Type B pancreatic cell (in vitro differentiated cells): ENCODE measurements around the gene YTHDF1. TPM values are rescaled to one million over a fixed set of nuclear protein-coding genes. Genes with fewer than 3 reads are reported as not detected.
A peak's percentile ranks its signal among the peaks of the same experiment; 100 is the strongest.

Experiments used
- DNase-seq: peaks from one replicate; pipeline ENCODE4 v3.0.0; 2021; ENCODE audit warnings: mixed read lengths; ENCODE audit not compliant: unreplicated experiment; ENCODE audit errors: extremely low spot score
- H3K27ac Mint-ChIP-seq: 2 replicates; pipeline ENCODE4 v1.8.0; 2021; ENCODE audit warnings: mild to moderate bottlenecking, mixed read lengths
- H3K27me3 Mint-ChIP-seq: 2 replicates; pipeline ENCODE4 v1.8.0; 2021; ENCODE audit warnings: mixed read lengths
- H3K36me3 Mint-ChIP-seq: 2 replicates; pipeline ENCODE4 v1.8.0; 2021; ENCODE audit warnings: mixed read lengths
- H3K4me1 Mint-ChIP-seq: one replicate; pipeline ENCODE4 v1.8.0; 2021; ENCODE audit warnings: mixed read lengths; ENCODE audit not compliant: unreplicated experiment
- H3K4me3 Mint-ChIP-seq: 2 replicates; pipeline ENCODE4 v1.8.0; 2021; ENCODE audit warnings: mild to moderate bottlenecking, mixed read lengths
- H3K9me3 Mint-ChIP-seq: 2 replicates; pipeline ENCODE4 v1.8.0; 2021; ENCODE audit warnings: mixed read lengths
- total RNA-seq: library from RNA; stranded (reverse); gene quantifications from 2 replicates; pipeline ENCODE4 v1.2.1, GENCODE V29; 2021; ENCODE audit warnings: low replicate concordance
- TF ChIP-seq, protein P1 (sequence below): fragments of 200-600 bp; sonication (generic); conservative IDR thresholded peaks from 2 replicates; pipeline ENCODE4 v1.5.0; 2021; ENCODE audit warnings: antibody characterized with exemption, mild to moderate bottlenecking

YTHDF1 gene
- total RNA-seq, 1 donor from 2014 or later: 50.4 TPM

DNA sequence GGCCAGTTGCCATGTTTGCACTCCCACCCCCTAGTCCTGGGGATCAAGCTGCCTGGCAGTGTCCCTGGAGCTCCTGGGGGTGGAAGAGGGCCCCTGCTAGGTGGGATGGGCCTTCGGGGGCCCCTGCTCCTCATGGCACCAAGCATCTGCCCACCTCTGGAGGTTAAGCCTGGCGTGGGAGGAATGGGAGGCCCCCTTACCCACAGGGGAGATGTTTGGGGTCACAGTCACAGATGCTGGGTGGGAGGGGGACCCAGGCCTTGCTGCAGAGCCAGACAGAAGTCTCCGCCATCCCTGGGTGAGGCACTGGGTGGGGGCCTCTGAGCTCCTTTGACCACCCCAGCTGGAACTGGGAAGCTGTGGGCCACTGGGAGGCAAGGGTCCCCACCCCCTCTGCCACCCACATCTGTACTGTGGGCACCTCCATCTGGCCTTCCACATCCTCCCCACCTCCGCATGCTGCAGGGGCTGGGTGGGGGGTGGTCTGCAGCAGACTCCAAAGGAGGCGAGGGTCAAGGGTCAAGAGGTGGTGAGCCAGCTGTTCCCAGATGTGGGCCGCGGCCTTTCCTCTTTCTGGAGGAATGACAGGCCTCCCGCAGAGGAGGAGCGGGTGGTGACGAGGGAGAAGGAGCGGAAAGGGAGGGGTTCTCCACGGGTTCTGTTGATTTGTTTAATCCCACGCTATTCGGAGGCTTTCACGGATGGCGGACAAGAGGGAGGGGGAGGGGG is 41.5 kb downstream of the YTHDF1 start:
- no peak for DNase-seq
- TF ChIP-seq, protein P1, sequence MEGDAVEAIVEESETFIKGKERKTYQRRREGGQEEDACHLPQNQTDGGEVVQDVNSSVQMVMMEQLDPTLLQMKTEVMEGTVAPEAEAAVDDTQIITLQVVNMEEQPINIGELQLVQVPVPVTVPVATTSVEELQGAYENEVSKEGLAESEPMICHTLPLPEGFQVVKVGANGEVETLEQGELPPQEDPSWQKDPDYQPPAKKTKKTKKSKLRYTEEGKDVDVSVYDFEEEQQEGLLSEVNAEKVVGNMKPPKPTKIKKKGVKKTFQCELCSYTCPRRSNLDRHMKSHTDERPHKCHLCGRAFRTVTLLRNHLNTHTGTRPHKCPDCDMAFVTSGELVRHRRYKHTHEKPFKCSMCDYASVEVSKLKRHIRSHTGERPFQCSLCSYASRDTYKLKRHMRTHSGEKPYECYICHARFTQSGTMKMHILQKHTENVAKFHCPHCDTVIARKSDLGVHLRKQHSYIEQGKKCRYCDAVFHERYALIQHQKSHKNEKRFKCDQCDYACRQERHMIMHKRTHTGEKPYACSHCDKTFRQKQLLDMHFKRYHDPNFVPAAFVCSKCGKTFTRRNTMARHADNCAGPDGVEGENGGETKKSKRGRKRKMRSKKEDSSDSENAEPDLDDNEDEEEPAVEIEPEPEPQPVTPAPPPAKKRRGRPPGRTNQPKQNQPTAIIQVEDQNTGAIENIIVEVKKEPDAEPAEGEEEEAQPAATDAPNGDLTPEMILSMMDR: no peak
- Mint-ChIP-seq H3K4me1 (peaks cover 5% of the 10 kb centered on the region), H3K27me3 (peaks cover 73% of the 10 kb centered on the region), H3K9me3 (no peaks in the 10 kb centered on the region), H3K4me3 (peak overlapping the region; percentile 41), H3K27ac (no peak overlapping the region), H3K36me3 (no peaks in the 10 kb centered on the region)

DNA sequence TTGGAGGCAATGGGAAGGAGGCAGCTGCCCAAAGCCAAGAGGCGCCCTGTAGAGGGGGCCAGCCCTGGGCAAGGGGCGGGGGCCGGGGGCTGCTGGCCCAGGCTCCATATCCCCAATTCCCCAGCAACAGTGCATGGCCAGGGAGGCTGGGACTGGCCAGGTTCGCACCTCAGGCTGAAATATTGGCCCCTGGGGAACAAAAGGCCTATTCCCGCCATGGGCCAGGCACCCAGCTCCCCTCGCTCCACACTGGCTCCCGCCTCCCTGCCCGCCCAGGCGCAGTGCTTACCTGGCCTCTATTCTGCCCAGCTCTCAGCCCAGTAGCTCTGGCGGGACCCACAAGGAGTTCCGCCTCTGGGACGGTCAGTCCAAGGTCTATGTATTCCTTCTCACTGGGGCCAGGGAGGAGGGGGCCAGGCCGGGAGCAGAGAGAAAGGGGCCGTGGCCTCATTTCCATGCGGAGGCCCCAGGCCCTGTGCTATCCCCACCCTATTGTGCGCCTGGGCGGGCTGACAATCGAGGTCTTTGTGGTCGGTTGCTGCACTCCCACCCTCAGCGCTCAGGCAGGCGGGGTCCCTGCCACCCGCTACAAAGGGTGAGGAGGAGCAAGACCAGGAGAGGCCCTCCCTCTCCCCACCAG is 42.3 kb downstream of the YTHDF1 start:
- Mint-ChIP-seq H3K4me1 (peaks cover 4% of the 10 kb centered on the region), H3K27ac (no peak overlapping the region), H3K27me3 (peaks cover 72% of the 10 kb centered on the region)

DNA sequence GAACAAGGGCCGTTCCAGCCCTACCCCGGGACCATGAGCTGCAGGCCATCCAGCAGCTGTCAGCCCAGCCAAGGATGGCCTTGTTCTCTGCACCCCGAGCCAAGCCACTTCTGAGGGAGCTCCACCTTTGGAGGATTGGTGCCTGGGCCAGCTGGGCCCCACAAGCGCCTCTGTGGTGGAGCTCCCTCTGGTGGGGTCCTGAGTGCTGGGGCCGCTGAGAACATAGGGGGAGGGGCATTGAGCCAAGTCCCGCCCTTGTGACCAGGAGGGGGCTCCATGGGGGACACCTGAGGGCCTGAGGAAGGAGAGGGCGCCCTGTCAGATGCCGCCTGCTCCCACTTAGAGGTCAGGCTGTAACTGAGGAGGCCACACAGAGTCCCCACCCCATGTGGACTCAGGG is 43.2 kb downstream of the YTHDF1 start:
- DNase-seq: no peak
- Mint-ChIP-seq H3K27ac (no peak overlapping the region), H3K4me3 (no peak overlapping the region), H3K4me1 (peaks cover 4% of the 10 kb centered on the region), H3K27me3 (peaks cover 69% of the 10 kb centered on the region), H3K9me3 (no peaks in the 10 kb centered on the region), H3K36me3 (no peaks in the 10 kb centered on the region)
- TF ChIP-seq, protein P1: no peak

More for the DNA sequence above, 42.3 kb downstream of the YTHDF1 start:
- H3K9me3 Mint-ChIP-seq: no peaks in the 10 kb centered on the region
- no peaks in the 10 kb centered on the region for H3K36me3 Mint-ChIP-seq
- TF ChIP-seq, protein P1: no peak
- no peak for DNase-seq
- H3K4me3 Mint-ChIP-seq: no peak overlapping the region

DNA sequence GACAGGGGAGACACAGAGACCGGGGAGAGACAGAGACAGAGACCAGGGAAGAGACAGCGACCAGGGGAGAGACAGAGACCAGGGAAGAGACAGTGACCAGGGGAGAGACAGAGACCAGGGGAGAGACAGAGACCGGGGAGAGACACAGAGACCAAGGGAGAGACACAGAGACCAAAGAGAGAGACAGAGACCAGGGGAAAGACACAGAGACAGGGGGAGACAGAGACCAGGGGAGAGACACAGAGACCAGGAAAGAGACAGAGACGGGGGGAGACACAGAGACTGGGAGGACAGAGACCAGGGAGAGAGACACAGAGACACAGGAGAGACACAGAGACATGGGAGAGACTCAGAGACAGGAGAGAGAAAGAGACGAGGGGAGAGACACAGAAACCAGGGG is 43.9 kb downstream of the YTHDF1 start:
- Mint-ChIP-seq H3K27me3 (peaks cover 67% of the 10 kb centered on the region), H3K36me3 (no peaks in the 10 kb centered on the region), H3K4me3 (no peak overlapping the region), H3K27ac (no peak overlapping the region), H3K4me1 (peaks cover 4% of the 10 kb centered on the region), H3K9me3 (no peaks in the 10 kb centered on the region)
- TF ChIP-seq, protein P1: no peak
- DNase-seq: no peak

DNA sequence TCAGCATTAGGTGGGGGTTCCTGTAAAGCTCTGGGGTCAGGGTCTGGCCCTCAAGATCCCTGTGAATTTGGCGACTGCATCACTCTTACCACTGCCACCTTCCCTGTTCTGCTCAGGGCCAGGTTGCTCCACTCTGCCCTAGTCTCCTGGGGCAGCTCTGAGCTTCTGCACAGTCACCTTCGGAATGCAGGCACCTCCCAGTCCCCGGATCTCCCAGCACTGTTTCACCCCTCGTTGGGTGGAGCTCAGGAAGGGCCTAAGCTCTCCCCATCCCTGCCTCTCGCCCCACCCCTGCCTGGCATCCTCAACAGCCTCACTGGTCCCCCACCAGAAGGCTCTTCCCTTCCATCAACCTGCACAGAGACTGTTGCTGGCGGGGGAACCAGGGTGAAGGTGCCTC is 46.2 kb downstream of the YTHDF1 start:
- H3K27me3 Mint-ChIP-seq: peaks cover 56% of the 10 kb centered on the region

More for the DNA sequence above, 46.2 kb downstream of the YTHDF1 start:
- H3K9me3 Mint-ChIP-seq: no peaks in the 10 kb centered on the region
- no peak overlapping the region for H3K4me3 Mint-ChIP-seq
- DNase-seq: no peak
- TF ChIP-seq, protein P1: no peak
- H3K4me1 Mint-ChIP-seq: no peaks in the 10 kb centered on the region
- no peaks in the 10 kb centered on the region for H3K36me3 Mint-ChIP-seq
- no peak overlapping the region for H3K27ac Mint-ChIP-seq
